ENCODE data around the gene TTC7B.

GRCh38 chr14:90697577-90698206 is 118.5 kb downstream of the TTC7B start:
- no peak for TF ChIP-seq POLR2A (IDR thresholded peaks at IDR 0.05)
- TF ChIP-seq CTCF (IDR thresholded peaks at IDR 0.05), result peak; percentile 94 to 97 (median 94)
- peak in 1 of 3 donors; percentile 11 for TF ChIP-seq POLR2AphosphoS5 (IDR thresholded peaks at IDR 0.05)
